HG02870 (cell line): ENCODE data around the gene NCAM1.

Source experiments
- ATAC-seq: cut with Tn5 transposase; IDR thresholded peaks from one replicate; pipeline ENCODE4 v1.9.1; 2021; ENCODE audit warnings: mild to moderate bottlenecking, moderate library complexity; ENCODE audit not compliant: unreplicated experiment

The NCAM1 gene

DNA sequence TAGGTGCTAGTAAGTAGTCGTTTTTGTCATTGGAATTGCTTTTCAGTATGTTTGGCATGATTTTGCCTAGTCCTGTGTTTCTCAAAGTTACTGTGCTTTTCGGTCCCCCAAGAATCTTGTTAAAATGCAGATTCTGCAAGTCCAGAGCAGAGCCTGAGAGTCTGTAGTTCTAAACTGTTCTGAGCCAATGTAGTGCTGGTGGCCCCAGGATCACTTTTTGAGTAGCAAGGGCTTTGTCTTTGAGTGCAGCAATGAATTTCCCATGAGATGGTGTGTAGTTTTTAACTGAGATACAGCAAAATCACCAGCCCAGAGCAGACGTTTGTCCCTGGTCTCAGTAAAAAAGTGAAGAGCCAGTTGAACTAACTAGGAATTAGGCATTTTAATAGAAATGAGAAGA lies 122.4 kb downstream of the NCAM1 start:
- ATAC-seq = no peak

DNA sequence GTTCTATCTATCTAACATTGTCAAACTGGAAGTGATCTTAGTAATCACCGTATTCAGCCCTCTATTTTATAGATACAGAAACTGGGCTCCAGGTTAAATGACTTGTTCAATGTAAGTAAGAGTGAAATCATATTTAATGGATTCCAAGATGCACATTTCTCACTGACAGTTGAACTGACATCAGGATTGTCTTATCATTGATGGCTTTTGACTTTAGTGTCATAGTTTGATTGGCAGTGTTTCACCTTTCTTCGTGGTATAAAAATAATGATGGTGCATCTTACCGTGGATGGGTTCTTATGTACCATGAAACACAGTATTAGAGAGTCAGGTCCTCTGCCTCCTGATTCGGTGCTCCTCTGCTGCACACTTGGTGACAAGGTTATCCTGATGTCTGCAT lies 123.1 kb downstream of the NCAM1 start:
- no peak for ATAC-seq

DNA sequence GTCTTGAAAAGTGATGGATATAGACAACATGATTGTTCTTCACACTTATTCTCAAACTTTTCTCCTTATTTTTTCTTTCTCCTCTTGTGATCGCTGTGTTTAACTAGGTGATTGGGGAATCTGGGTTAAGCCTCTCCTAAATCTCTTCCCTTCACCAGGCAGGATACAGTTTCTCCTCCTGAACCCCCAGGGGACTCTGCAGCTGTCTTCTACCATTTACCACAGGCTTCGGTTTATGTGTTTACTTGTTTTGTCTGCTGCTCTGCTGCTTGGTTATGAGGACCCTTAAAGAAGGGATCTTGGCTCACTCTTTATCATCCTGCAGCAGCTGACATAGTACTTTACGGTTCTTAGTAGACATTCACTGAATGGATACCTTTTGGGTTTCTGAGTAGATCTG lies 124.2 kb downstream of the NCAM1 start:
- no peak for ATAC-seq

DNA sequence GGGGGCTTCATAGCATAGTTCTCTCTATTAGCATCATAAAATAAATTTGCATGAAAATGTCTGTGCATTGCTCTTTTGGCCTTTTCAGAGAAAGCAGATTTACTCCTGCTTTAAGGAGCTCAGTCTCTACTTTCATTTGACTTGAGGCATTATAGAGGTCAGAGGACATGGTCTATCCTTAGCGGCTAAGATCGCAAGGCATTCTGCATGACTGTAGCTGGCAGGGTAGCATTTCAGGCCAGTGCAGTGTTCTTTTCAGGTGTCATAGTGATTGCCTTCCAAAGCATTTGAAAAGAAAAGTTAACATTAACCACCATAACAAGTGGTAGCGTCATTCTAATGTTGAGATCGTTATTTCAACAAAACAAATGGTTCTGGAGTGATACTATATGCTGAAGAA lies 126.5 kb downstream of the NCAM1 start:
- no peak for ATAC-seq

DNA sequence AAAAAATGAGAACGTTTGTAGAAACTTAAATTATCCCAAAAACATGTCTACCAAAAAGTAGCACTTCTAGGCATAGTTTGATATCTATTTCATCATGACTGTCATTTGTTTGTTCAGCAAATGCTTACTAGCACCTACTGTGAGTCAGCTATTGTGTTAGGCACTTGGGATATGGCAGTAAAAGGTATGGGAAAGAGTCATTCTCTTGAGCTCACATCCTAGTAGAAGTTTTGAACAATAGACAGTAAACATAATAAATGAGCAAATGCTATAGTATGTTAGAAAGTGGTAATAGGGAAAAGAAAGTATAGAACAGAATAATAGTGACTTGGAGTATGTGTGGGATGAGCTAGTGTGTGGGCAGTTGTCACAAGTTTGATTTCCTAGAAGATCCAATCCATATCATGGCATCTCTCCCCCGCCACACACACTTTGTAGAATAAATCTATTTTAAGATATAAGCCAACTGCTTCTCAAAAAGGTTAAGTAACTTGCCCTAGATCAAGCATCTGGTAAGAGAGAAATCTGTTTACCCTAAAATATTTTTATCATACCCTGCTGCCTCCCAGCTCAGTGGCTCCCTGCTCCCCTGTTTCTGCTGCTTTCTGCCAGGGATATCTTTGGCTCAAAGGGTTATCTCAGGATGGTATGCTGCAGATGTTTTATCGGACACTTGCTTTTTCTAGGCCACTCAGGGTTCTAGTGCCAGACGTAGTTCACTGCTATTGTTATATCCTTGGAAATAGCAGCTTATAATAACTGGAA lies 129.7 kb downstream of the NCAM1 start:
- no peak for ATAC-seq

DNA sequence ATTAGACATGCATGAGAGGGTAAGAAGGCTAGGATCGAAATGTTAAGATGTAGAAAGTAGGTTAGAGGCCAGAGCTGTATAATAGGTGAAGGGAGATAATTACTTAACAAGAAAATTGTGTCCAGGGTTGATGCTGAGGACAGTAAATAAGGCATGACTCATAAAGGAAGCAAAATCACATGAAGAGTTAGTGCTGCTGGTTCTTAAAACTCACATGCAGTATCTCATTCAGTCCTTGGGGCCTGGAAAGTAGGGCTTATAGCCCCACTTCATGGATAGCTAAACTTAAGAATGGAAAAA lies 130.2 kb downstream of the NCAM1 start:
- no peak for ATAC-seq

DNA sequence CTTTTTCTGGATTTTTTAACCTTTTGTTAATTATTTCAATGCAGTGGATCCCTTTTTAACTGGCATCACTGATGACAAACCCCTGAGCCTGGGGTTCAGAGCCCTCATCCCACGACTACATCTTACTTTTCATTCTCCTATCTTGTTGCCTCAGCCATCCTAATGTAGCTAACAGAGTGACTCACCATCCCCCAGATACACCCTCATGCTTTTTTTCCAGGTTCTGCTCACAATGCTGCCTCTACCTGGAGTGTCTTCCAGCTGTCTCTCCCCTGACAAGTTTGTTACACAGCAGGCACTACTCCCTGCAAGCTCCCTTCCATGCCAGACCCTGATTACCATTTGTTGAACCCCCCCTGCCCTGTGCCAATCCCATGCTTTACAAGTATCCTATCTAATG lies 135.4 kb downstream of the NCAM1 start:
- no peak for ATAC-seq

DNA sequence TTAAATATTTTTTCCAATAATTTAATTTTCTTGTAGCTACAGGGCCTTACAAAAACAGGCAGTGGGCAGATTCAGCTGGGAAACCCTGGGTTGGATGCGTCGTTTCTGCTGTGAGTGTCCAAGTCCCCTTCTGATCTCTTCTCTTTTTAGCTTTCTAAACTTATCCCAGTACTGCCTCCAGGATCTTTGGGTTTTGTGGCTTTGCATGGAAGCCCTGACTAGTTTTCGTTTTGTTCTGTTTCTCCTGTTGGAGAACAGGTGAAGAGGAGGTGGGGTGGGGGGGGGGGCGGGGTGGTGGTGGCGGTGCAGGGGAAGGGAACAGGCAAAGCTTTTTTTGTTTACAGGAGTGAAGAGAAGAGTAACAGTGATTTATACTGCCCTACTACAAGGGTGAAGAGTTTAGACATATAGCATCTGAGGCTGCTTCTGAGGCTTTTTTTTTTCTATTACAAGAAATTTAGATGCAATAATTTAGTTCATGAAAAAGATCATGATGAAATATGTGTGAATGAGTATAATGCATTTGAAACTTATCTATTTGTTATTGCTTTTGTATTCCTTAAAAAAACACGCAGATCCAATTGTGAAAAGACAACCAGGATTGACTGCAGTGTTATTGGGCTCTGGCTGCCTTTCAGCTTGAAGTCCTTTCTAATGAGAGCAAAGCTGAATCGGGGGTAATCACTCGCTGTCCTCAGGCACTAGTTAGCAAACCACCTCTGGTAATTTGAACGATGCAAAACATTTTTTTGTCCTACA lies 142.9 kb downstream of the NCAM1 start:
- no peak for ATAC-seq

DNA sequence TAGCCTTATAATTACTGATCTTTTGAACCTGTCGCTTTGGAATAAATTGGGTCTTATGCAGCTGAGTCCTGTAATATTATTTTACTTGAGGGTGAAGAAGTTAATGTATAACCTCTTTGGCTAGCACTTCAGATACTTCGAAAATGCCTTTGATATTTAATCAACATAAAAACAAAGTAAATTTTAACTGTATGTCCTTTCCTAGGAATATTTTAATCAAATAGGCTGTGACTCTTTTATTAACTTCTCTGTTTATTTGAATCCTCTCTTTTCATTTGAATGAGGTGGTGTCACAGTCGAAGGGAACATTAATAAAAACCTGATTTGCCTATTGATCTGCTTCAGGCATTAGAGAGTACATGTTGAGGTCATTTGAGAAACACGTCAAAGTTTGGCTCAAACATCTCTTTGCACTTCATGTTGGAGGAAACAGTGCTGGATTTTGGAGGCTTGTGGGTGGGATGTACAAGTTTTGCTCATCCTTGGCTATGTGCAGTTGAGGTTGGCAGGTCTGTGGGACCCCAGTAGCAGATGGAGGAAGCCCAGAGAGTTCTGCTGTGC lies 143.6 kb downstream of the NCAM1 start:
- no peak for ATAC-seq

DNA sequence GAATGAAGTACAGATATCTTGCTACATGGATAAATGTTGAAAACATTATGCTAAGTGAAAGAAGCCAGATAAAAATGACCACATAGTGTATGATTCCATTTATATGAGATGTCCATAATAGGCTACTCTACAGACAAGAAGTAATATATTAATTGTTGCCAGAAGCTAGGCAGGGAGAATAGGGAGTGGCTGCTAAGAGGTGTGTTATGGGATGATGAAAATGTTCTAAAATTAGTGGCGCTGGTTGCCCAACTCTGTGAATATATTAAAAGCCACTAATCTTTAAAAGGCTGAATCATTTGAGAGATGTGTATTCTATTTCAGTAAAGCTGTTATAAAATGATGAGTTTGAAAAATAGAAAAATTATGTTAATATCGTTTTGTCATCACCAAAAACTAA lies 144.4 kb downstream of the NCAM1 start:
- ATAC-seq = no peak

DNA sequence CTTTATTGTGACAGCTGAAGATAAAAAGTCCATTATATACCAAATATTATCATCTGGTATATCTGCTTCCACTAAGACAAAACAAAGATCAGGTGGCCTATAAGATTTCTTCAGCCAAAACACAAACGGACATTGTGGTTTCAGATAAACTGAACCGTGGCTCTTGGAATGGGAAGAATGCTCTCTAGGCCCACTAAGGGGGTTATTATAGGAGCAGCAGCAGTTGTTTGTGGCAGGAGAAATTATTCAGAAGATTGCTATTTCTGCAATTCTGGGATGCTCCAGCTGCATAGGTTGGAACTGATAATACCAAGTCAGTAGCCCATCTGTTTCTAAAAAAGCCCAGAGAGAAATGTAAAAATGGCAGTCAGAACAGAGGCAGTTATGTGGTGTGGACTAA lies 145.3 kb downstream of the NCAM1 start:
- ATAC-seq = no peak

DNA sequence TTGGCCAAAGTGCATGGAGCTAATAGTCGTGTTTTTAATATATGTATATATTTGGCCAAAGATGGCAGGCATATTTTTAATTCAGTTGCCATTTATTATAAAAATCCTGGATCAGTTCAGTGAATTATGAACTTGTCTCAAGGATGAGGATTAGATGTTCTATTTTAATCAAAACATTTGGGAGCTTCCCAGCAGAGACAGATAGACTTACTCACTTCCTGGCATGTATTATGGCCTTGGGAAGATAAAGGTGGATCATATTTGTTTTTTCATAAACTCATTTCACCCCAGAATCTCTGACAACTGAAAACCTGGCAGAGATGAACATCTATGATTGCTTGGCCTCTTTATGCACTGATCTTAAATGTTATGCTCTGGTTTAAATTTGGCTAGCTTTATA lies 148.8 kb downstream of the NCAM1 start:
- ATAC-seq = no peak

DNA sequence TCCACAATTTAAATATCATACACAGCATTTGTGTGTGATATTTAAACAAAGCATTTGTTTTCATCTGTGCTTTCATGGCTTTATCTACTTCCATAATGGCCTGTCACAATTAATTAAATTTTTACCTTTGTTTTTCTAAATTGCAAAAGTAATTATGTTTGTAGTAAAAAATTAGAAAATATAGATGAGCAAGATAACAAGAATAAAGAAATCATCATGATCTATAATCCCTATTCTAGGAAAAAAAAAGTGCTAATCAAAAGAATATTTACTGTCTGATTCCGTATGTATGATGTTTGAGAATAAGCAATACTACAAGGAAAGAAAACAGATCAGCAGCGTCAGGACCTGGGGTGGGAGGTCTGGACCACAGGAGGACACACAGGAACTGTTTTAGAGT lies 149.9 kb downstream of the NCAM1 start:
- ATAC-seq = no peak

DNA sequence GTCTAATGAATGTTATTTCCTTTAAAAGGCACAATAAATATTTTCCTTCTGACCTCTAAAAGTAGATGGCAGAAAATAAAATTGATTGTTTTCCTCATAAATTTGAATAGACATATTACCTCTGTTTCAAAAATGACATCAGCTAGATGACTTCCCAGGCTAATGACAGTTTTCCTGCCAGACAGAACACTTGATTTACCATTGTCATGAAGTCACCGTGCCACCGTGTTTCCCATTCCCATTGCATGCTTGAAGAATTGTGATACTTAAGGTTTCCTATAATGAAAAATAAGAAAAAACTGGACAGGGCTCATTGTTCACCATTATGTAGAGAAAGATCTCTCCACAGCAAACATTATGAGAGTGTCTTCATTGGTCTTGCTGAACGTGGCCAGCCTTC lies 151.1 kb downstream of the NCAM1 start:
- ATAC-seq = no peak

DNA sequence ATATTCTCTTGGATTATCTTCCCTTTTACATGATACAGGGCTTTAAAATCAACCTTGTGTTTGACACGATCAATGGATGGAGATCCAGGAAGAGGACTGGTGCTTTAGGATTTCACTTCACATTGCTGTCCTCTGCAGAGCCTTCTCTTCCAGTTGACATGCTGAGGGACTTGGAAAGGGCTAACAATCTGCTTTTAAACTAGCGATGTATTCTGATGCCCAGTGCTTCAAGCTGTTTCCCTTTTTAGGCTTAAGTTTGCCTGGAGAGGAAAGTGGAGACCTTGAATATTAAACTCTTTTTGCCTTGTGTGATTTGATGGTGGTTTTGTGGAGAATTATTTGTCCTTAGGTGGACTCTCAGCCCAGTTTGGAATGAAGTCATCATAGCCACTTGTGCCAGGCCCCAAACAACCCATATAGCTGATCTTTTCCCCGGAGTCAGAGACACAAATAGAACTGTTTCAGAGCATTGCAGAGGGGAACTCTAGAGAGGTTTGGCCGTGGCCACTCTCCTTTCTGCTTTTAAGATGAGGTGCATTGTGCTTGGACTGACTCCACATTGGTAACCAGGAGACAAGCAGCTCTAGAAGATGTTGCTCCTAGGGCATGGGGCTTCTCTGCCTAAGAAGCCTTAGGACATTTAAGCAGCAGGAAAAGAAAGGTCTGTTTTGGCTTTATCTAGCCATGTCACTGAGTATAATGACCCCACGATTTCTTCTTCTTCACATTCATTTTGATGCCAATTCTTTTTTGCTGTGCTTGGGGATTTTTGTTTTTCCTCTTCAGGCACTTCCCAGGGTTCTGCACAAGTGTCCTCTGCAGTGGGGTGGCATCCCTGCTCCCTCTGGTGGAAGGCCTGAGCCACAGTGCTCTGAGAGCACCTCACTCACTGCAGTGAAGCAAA lies 152.8 kb downstream of the NCAM1 start:
- no peak for ATAC-seq

DNA sequence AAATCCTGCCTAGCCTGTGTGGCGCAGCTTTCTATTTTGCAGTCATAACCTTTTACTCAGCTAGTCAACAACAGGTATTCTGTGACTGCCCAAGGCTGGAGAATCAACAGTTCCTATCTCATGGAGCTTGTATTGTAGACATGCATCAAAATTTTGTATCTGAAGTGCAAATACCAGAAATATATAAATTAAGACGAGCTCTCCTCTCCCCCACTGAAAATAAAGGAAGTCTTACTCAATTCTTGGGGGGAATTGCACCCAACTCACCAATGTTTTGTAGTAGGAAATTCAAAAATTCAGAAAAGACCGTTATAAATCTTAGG lies 153.4 kb downstream of the NCAM1 start:
- no peak for ATAC-seq

DNA sequence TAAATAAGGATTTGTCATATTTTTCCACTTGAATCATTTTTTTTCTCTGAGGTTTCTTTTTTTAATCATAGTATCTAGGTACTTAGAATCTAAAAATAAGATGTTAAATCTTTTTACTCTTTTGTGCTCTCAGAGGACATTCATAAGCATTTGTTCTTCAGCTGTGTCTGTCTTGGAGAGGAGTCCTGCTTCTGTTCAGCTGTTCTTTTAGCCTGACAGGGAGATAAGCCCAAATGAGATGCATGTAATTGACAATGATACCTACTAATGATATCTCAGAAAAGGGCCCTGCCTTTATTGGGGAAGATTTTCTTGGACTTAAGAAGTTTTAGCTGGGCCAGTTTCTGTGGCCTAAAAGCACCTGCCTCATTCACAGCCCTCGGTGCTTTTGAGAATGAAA lies 156.9 kb downstream of the NCAM1 start:
- no peak for ATAC-seq

DNA sequence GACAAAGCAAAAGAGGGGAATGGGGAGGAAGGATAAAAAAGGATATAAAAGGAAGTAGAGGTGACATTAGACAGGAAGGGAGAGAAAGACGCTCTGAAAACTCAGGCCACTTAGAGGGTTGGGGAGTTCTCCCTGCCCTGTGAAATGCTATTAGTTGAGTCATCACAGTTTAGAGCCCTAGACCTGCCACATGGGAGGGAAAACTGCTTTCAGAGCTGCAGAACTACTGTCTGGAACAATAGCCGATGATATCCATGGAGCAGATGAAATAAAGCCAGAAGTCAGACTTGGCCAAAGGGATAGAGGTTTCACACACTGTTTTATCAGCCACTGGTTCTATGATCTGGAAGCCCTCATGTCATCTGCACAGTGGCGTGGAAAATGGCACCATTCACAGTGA lies 157.9 kb downstream of the NCAM1 start:
- no peak for ATAC-seq

DNA sequence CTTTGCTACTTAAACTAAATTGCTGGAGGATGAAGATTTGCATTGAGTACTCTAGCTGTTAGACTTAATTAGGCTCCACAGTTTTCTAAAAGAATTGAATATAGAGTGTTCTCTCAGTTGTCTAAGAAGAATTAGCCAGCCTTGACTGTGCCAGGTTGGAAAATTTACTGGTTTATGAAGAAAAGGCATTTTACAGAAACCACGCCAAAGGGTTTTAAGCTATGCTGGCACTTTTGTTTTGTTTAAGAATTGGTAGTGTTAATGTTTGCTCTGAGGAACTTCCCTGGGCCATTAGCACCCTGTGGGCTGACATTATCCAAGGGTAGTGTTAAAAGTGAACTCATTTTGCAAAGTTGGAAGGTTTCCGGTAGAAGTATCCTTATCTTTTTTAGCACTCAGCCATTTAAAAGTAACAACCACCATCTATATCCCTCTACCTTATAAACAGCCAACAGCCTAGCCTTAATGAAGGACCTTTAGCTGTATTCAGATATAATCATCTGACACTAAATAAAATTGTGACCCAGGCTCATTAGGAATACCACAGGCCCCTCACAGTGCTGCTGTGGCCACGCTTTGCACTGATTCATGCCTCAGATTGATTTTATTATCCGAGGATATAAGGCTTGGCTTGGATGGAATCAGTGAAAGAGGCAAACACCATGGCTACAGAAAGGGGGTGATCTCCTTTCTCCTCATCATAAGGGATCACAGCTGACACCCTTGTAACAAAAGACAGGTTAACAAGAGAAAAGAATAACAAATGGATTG lies 158.9 kb downstream of the NCAM1 start:
- ATAC-seq = no peak

DNA sequence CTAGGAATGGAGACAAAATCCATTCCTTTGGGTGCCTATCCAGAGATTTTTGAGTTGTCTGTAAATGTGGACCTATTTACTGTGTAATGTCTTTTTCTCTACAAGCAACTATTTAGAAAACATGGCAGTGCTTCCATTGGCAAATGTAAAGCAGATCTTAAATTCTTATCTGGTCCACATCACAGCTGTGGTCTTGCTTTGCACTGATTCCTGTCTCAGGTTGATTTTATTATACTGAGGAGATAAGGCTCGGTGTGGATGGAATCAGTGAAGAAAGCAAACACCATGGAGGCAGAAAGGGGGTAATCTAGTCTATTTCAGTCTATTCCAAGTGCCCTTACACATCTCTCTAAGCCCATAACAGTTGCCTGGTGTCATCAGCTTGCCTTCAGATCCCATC lies 160.5 kb downstream of the NCAM1 start:
- no peak for ATAC-seq

DNA sequence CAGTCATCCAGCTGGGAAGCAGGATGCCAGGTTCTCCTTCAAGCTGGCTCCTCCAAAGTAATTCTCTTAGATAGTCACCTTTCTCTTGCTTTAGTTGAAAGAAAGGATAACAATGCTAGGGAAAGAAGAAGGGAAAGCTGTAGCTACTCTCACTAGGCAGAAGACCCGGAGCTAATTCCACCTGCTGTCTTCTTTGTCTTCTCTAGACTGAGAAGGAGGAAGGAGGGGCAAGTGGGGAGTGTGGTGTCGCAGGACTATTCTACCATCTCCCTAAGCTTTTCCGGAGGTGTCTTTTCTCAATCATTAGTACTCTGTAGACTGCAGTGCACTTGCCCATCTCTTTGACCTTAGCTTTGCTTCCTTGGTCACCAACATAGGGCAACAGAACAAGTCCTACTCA lies 162.8 kb downstream of the NCAM1 start:
- no peak for ATAC-seq
